Upper lobe of left lung (tissue), 6 donors: ENCODE results near the gene SPTBN5. TPM values are rescaled to one million over a fixed set of nuclear protein-coding genes. Genes with fewer than 3 reads are reported as not detected.

Experiments
- ATAC-seq, 2 donors: fragments of 200-7000 bp; cut with Tn5 transposase; one replicate each; pipeline ENCODE4 v1.9.1; 2022; ENCODE audit warnings: mild to moderate bottlenecking in 2 of 2, moderate library complexity in 2 of 2; ENCODE audit not compliant: low FRiP score in 2 of 2
- DNase-seq, 2 donors: peaks; one replicate each; pipeline ENCODE4 v3.0.0-alpha.2; 2019 to 2020
- H3K27ac ChIP-seq, 4 donors: fragments of 200-600 bp; sonication (generic); one replicate each; pipeline ENCODE4 v1.5.1; 2016 to 2019
- H3K27me3 ChIP-seq, 4 donors: fragments of 200-600 bp; sonication (generic); one replicate each; pipeline ENCODE4 v1.5.1; 2017 to 2019
- H3K36me3 ChIP-seq, 4 donors: fragments of 200-600 bp; sonication (generic); one replicate each; pipeline ENCODE4 v1.5.1; 2016 to 2019
- H3K4me1 ChIP-seq, 4 donors: fragments of 200-600 bp; sonication (generic); one replicate each; pipeline ENCODE4 v1.5.1; 2018 to 2019
- H3K4me3 ChIP-seq, 4 donors: fragments of 200-600 bp; sonication (generic); one replicate each; pipeline ENCODE4 v1.5.1; 2017 to 2019; ENCODE audit warnings: mild to moderate bottlenecking in 2 of 4, moderate library complexity in 1 of 4
- H3K9me3 ChIP-seq, 4 donors: fragments of 200-600 bp; sonication (generic); one replicate each; pipeline ENCODE4 v1.5.1; 2018 to 2019
- CTCF ChIP-seq, 6 experiments: fragments of 450-650 bp in 4 of 6; fragments of 200-600 bp in 2 of 6; sonication (generic) in 2 of 6; IDR thresholded peaks; one replicate each; pipeline ENCODE4 v1.5.1; 2016 to 2019; ENCODE audit warnings: antibody characterized with exemption in 6 of 6
- EP300 ChIP-seq, 4 donors: sonication (generic); formaldehyde crosslinking; IDR thresholded peaks; one replicate each; pipeline ENCODE4 v1.5.1; 2017; ENCODE audit warnings: antibody characterized with exemption in 4 of 4, control low read depth in 2 of 4
- POLR2A ChIP-seq, 4 donors: fragments of 450-650 bp; IDR thresholded peaks; one replicate each; pipeline ENCODE4 v1.5.1; 2016 to 2017; ENCODE audit warnings: antibody characterized with exemption in 4 of 4, mild to moderate bottlenecking in 2 of 4
- POLR2AphosphoS5 ChIP-seq, 2 donors: sonication (generic); formaldehyde crosslinking; IDR thresholded peaks; one replicate each; pipeline ENCODE4 v1.5.1; 2017; ENCODE audit warnings: antibody characterized with exemption in 2 of 2
- WGBS, 2 donors: methylation state at CpG; one replicate each; pipeline ENCODE4 v1.1.5; 2017 to 2018; 5-methylcytosine and 5-hydroxymethylcytosine counted together
- total RNA-seq, 6 donors: library from RNA; depleted of rRNA in 4 of 6; stranded (reverse); fragments of >200 nt in 4 of 6; gene quantifications; one replicate each; pipeline versions ENCODE4 v1.1.0 to v1.2.1, GENCODE V29; 2016 to 2021
- donor health status: DM: no; HTN: no; CAD: no; lungs with moderate emphysema.
- donor health status: DM: no; HTN: yes; CAD: no; lungs with severe emphysema.

The SPTBN5 gene
- total RNA-seq, 6 donors from 2014 or later: 0.20 to 9.4 (median 2.0) TPM

DNA sequence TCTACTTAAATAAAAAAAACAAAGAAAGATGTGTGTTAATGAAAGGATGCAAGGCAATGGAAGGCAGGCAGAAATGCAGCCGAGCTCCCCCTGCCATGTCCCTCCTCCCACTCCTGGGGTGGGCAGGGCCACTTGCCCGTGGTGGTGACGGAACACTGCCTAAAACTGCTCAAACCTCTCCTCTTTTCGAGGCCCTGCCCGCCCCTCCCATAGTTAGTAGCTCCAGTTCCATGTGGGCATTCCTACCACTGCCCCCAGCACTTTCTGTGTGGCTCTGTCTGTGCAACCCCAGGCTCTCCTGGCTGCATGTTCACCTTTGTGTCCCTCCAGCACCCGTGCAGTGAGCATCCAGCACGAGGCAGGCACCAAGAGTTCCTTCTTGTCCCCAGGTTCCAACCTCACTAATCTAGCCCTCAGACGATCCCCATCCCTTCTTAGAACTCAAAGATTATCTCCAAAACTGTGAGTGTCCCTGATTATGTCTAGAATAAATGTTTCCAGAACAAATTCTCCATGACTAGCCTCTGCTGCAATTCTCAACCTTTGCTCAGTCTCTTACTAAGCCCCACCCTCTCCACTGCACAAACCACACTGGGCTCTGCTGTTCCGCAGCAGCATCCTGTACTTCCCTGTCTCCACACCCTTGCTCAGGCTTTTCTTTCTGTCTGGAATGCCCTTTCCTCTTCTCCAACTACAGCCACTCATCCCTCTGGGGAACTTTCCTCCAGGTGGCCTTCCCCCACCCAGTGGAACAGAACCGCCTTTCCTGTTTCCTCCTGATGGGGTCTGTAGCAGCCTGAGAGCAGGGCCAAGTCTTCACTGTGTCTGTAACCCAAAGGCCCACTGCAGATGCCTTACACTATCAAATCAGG lies 32.6 kb upstream of the SPTBN5 start:
- H3K4me3 ChIP-seq: no peak overlapping the region
- peaks cover 62 to 74% (median 67%) of the 10 kb centered on the region in 4 donors for H3K4me1 ChIP-seq
- TF ChIP-seq POLR2AphosphoS5 (IDR thresholded peaks at IDR 0.05) (no peak), POLR2A (IDR thresholded peaks at IDR 0.05) (no peak), EP300 (IDR thresholded peaks at IDR 0.05) (no peak), CTCF (IDR thresholded peaks at IDR 0.05) (no peak)
- no peaks in the 10 kb centered on the region for H3K27me3 ChIP-seq
- no peaks in the 10 kb centered on the region for H3K9me3 ChIP-seq
- H3K27ac ChIP-seq: peak overlapping the region; percentile 46 to 76 (median 66)
- ATAC-seq (peak; percentile 42 to 60), DNase-seq (peak in 1 of 2 donors; percentile 63)
- peaks cover 0 to 9% (median 0%) of the 10 kb centered on the region in 4 donors for H3K36me3 ChIP-seq
- WGBS, 2 donors: 56 to 66% methylated on average over 10 of the region's 10 CpGs

DNA sequence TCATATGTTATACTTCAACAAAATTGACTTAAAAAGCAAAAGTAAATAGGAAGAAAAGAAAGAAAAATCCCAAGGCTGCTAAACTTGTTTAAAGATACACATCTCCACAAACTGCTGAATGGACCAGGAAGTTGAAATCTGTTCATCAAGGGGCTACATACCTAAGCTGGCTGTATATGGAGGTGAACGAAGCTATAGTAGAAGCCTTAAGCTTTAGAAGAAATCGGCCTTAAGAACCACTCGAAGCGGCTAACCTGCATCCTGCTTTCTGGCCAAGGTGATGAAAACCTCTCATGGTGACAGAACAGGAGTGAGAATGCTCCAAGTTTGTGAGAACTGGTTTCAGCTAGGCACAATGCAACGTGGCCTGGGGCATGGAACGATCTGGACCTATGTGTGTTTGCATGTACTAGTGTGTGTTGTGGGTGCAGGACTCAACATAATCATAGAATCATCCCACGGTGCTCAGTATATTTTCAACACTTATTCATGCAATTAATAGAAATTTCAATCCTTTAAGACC lies 31.3 kb upstream of the SPTBN5 start:
- H3K4me3 ChIP-seq: no peak overlapping the region
- H3K4me1 ChIP-seq: peaks cover 62 to 74% (median 64%) of the 10 kb centered on the region in 4 donors
- no peak for DNase-seq
- TF ChIP-seq EP300 (IDR thresholded peaks at IDR 0.05) (no peak), POLR2A (IDR thresholded peaks at IDR 0.05) (no peak), CTCF (IDR thresholded peaks at IDR 0.05) (no peak), POLR2AphosphoS5 (IDR thresholded peaks at IDR 0.05) (no peak)
- peak overlapping the region in 2 of 4 donors; percentile 65 to 76 for H3K27ac ChIP-seq
- 82 to 83% methylated on average over 7 of the region's 7 CpGs for whole genome bisulfite sequencing, 2 donors
- ATAC-seq: no peak
- H3K9me3 ChIP-seq: no peaks in the 10 kb centered on the region
- no peaks in the 10 kb centered on the region for H3K27me3 ChIP-seq
- peaks cover 0 to 9% (median 0%) of the 10 kb centered on the region in 4 donors for H3K36me3 ChIP-seq

DNA sequence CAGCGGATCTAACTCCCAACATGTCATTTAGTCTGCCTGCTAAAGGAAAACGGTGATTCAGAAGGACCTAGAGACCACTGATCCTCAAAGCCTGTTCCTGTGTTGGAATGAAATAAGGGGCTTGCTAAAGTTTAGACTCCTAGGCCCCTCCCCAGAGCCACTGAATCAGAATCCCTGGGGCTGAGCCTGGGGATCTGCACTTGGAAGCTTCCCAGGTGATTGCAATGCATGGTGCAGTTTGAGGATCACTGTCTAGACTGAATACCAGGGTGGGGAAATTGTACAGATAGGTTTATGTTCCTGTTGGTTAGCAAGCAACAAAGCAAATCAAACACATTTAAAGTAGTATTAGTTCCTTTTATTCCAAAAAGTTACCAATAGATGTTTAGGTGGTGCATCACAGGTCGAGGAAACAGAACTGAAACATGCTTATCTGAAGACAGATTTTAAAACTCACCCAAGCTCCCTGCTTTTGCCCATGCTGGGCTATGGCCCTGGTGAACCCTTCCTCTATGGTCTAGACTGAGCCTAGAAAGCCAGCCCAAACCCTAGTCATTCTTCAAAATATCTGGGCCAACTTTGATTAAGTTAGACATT lies 29.6 kb upstream of the SPTBN5 start:
- TF ChIP-seq POLR2AphosphoS5 (IDR thresholded peaks at IDR 0.05): no peak
- no peak for TF ChIP-seq EP300 (IDR thresholded peaks at IDR 0.05)
- no peak for TF ChIP-seq POLR2A (IDR thresholded peaks at IDR 0.05)
- TF ChIP-seq CTCF (IDR thresholded peaks at IDR 0.05): no peak
- DNase-seq: no peak
- Histone ChIP-seq H3K27ac (no peak overlapping the region), H3K27me3 (no peaks in the 10 kb centered on the region), H3K4me1 (peaks cover 46 to 69% (median 50%) of the 10 kb centered on the region in 4 donors), H3K9me3 (no peaks in the 10 kb centered on the region), H3K36me3 (peaks cover 0 to 18% (median 10%) of the 10 kb centered on the region in 4 donors), H3K4me3 (no peak overlapping the region)
- 96% methylated on average over 3 of the region's 3 CpGs for WGBS, 2 donors
- ATAC-seq: no peak

- peaks cover 0 to 28% (median 12%) of the 10 kb centered on the region in 4 donors for H3K36me3 ChIP-seq
- no peak for TF ChIP-seq EP300 (IDR thresholded peaks at IDR 0.05)
- no peak for TF ChIP-seq CTCF (IDR thresholded peaks at IDR 0.05)
- no peak for TF ChIP-seq POLR2AphosphoS5 (IDR thresholded peaks at IDR 0.05)
- no peak for TF ChIP-seq POLR2A (IDR thresholded peaks at IDR 0.05)
- no peaks in the 10 kb centered on the region for H3K9me3 ChIP-seq
- no peak overlapping the region for H3K27ac ChIP-seq
- WGBS, 2 donors: 76 to 84% methylated on average over 9 of the region's 9 CpGs
- H3K27me3 ChIP-seq: no peaks in the 10 kb centered on the region
- ATAC-seq (no peak), DNase-seq (peak in 1 of 2 donors; percentile 57)
- peaks cover 39 to 64% (median 43%) of the 10 kb centered on the region in 4 donors for H3K4me1 ChIP-seq
- no peak overlapping the region for H3K4me3 ChIP-seq
These were observed 28.5 kb upstream of the SPTBN5 start for GRCh38 chr15:41922353-41922752.
